ENCODE data around the gene ACSS3.

- TF ChIP-seq CTCF (conservative IDR thresholded peaks at IDR 0.05 in 1 of 2, IDR thresholded peaks at IDR 0.05 in 1 of 2; ENCODE audit: extremely low read depth in 1 of 2, insufficient read depth in 1 of 2, low read depth in 1 of 2, low read length in 2 of 2) (no peak), EZH2 (IDR thresholded peaks at IDR 0.05; ENCODE audit: borderline replicate concordance, low read length) (no peak)
Observed at GRCh38 chr12:81207173-81207572, 129.3 kb downstream of the ACSS3 start.
